ENCODE data around the gene IL17REL.

- no peak for TF ChIP-seq POLR2AphosphoS5 (IDR thresholded peaks at IDR 0.05; ENCODE audit: borderline replicate concordance, low read depth, low read length)
- no peak for TF ChIP-seq EZH2 (IDR thresholded peaks at IDR 0.05)
Observed at GRCh38 chr22:49948958-49949913, 63.3 kb downstream of the IL17REL start.
